CD14-positive monocyte (primary cell): ENCODE results near the gene SMAD9. TPM values are rescaled to one million over a fixed set of nuclear protein-coding genes. Genes with fewer than 3 reads are reported as not detected.

Experiments
- DNase-seq, 3 donors: peaks; one replicate each; pipeline ENCODE4 v3.0.0-alpha.2; 2011 to 2022
- H2AFZ ChIP-seq: 2 replicates; pipeline ENCODE4 v1.6.0; 2012; ENCODE audit warnings: mild to moderate bottlenecking, low read depth, low read length, inconsistent platforms; ENCODE audit not compliant: insufficient read depth, poor library complexity, severe bottlenecking
- H3K27ac ChIP-seq, 2 donors: 1 replicate in 1 of 2; 2 replicates in 1 of 2; pipeline ENCODE4 v1.5.1; 2012 to 2013; ENCODE audit warnings: low read length in 2 of 2, control low read depth in 1 of 2, inconsistent platforms in 1 of 2, low read depth in 1 of 2, mild to moderate bottlenecking in 1 of 2
- H3K27me3 ChIP-seq, 2 donors: one replicate each; pipeline versions ENCODE4 v1.6.0 to v1.6.1; 2011 to 2013; ENCODE audit warnings: low read length in 2 of 2; ENCODE audit not compliant: control insufficient read depth in 2 of 2, insufficient read depth in 2 of 2
- H3K36me3 ChIP-seq, 2 donors: replicated peaks in 1 of 2; 1 replicate in 1 of 2; 2 replicates in 1 of 2; pipeline versions ENCODE4 v1.5.1 to v1.6.1; 2012 to 2013; ENCODE audit warnings: low read length in 2 of 2, control low read depth in 1 of 2, inconsistent platforms in 1 of 2, mild to moderate bottlenecking in 1 of 2; ENCODE audit not compliant: insufficient read depth in 2 of 2, control insufficient read depth in 1 of 2
- H3K4me1 ChIP-seq, 2 donors: 1 replicate in 1 of 2; 2 replicates in 1 of 2; pipeline versions ENCODE4 v1.5.1 to v1.6.1; 2012 to 2013; ENCODE audit warnings: low read length in 2 of 2, control low read depth in 1 of 2, inconsistent platforms in 1 of 2, mild to moderate bottlenecking in 1 of 2, moderate library complexity in 1 of 2; ENCODE audit not compliant: insufficient read depth in 2 of 2, control insufficient read depth in 1 of 2
- H3K4me2 ChIP-seq: replicated peaks from 2 replicates; pipeline ENCODE3; 2012; ENCODE audit warnings: low read length, moderate library complexity, mild to moderate bottlenecking; ENCODE audit not compliant: poor library complexity, severe bottlenecking; ENCODE audit errors: extremely low read depth
- H3K4me3 ChIP-seq, 3 experiments: fragments of 200-600 bp in 1 of 3; sonication (generic) in 1 of 3; replicated peaks in 1 of 3; 1 replicate in 2 of 3; 2 replicates in 1 of 3; pipeline ENCODE4 v1.5.1; 2011 to 2013; ENCODE audit warnings: low read length in 3 of 3, mild to moderate bottlenecking in 3 of 3, control low read depth in 2 of 3, low read depth in 2 of 3, inconsistent platforms in 1 of 3, moderate library complexity in 1 of 3
- H3K79me2 ChIP-seq: 2 replicates; pipeline ENCODE4 v1.6.0; 2012; ENCODE audit warnings: mild to moderate bottlenecking, control low read depth, inconsistent platforms, low read length, moderate library complexity; ENCODE audit not compliant: insufficient read depth
- H3K9ac ChIP-seq: 2 replicates; pipeline ENCODE4 v1.6.0; 2017; ENCODE audit warnings: low read length, mild to moderate bottlenecking; ENCODE audit not compliant: insufficient read depth, poor library complexity, severe bottlenecking
- H3K9me3 ChIP-seq, 2 donors: replicated peaks in 1 of 2; 1 replicate in 1 of 2; 2 replicates in 1 of 2; pipeline versions ENCODE4 v1.5.1 to v1.6.1; 2012 to 2013; ENCODE audit warnings: low read length in 2 of 2, control low read depth in 1 of 2; ENCODE audit not compliant: control insufficient read depth in 1 of 2, insufficient read depth in 1 of 2
- H4K20me1 ChIP-seq: 2 replicates; pipeline ENCODE4 v1.6.0; 2012; ENCODE audit warnings: mild to moderate bottlenecking, low read length, control low read depth, moderate library complexity; ENCODE audit not compliant: insufficient read depth
- H3K27ac Mint-ChIP-seq, 7 donors: one replicate each; pipeline ENCODE4 v1.8.0; 2020; ENCODE audit warnings: mild to moderate bottlenecking in 7 of 7, mixed read lengths in 7 of 7, moderate library complexity in 6 of 7, inconsistent platforms in 2 of 7
- H3K27me3 Mint-ChIP-seq, 3 donors: one replicate each; pipeline ENCODE4 v1.8.0; 2021 to 2022; ENCODE audit warnings: low read depth in 3 of 3, mild to moderate bottlenecking in 3 of 3, mixed read lengths in 3 of 3, moderate library complexity in 3 of 3, inconsistent platforms in 1 of 3
- H3K36me3 Mint-ChIP-seq, 2 donors: one replicate each; pipeline ENCODE4 v1.8.0; 2020; ENCODE audit warnings: mixed read lengths in 2 of 2, inconsistent platforms in 1 of 2, mild to moderate bottlenecking in 1 of 2
- H3K4me1 Mint-ChIP-seq: one replicate; pipeline ENCODE4 v1.8.0; 2020; ENCODE audit warnings: mild to moderate bottlenecking, mixed read lengths
- H3K4me3 Mint-ChIP-seq, 2 donors: one replicate each; pipeline ENCODE4 v1.8.0; 2020; ENCODE audit warnings: mild to moderate bottlenecking in 2 of 2, mixed read lengths in 2 of 2, moderate library complexity in 1 of 2
- H3K9me3 Mint-ChIP-seq, 7 donors: one replicate each; pipeline ENCODE4 v1.8.0; 2020 to 2022; ENCODE audit warnings: mixed read lengths in 7 of 7, mild to moderate bottlenecking in 6 of 7, moderate library complexity in 6 of 7, inconsistent platforms in 2 of 7
- WGBS: methylation state at CpG from one replicate; pipeline ENCODE4 v1.1.5; 2013; ENCODE audit warnings: missing lambda C conversion rate; ENCODE audit not compliant: insufficient coverage; 5-methylcytosine and 5-hydroxymethylcytosine counted together
- intact Hi-C, 2 donors: fragments of 100-400 bp; cut with micrococcal nuclease; formaldehyde crosslinking; loops; one replicate each; pipeline versions ENCODE4 v1.15.0 to v1.15.1; 2023
- polyA plus RNA-seq, 3 donors: library from polyadenylated mRNA; depleted of rRNA in 1 of 3; unstranded in 2 of 3; stranded (reverse) in 1 of 3; fragments of 300-500 nt in 2 of 3; fragments of >200 nt in 1 of 3; fragmentation: Illumina TruSeq in 2 of 3; gene quantifications; 1 replicate in 2 of 3; 2 replicates in 1 of 3; pipeline ENCODE4 v1.2.3, GENCODE V29; 2012 to 2021
- TF ChIP-seq, protein P1 (sequence below): fragments of 200-600 bp; IDR thresholded peaks from one replicate; pipeline ENCODE4 v1.8.0; 2022; ENCODE audit warnings: antibody characterized with exemption, mild to moderate bottlenecking

SMAD9 gene
- polyA plus RNA-seq, 3 donors: not detected

DNA sequence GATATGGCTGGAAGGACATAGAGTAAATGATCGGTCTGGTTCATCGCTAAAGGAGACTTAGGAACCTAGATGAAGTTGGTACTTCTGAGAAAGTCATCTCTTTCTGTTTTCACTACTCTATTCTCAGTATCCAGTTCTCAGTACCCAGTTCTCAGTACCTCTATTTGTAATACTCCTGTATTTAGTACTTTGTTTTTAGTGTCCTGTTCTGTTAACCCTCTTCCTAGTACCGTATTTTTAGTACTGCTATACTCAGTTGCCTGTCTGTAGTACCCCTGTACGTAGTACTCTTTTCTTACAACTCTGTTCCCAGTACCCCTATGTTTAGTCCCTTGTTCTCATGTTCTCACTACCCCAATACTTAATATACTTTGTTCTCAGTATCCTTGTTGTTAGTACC lies 99.8 kb downstream of the SMAD9 start:
- peaks cover 0 to 3% (median 0%) of the 10 kb centered on the region in 3 donors for H3K27me3 Mint-ChIP-seq
- TF ChIP-seq, protein P1, sequence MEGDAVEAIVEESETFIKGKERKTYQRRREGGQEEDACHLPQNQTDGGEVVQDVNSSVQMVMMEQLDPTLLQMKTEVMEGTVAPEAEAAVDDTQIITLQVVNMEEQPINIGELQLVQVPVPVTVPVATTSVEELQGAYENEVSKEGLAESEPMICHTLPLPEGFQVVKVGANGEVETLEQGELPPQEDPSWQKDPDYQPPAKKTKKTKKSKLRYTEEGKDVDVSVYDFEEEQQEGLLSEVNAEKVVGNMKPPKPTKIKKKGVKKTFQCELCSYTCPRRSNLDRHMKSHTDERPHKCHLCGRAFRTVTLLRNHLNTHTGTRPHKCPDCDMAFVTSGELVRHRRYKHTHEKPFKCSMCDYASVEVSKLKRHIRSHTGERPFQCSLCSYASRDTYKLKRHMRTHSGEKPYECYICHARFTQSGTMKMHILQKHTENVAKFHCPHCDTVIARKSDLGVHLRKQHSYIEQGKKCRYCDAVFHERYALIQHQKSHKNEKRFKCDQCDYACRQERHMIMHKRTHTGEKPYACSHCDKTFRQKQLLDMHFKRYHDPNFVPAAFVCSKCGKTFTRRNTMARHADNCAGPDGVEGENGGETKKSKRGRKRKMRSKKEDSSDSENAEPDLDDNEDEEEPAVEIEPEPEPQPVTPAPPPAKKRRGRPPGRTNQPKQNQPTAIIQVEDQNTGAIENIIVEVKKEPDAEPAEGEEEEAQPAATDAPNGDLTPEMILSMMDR: no peak
- Histone ChIP-seq H4K20me1 (no peaks in the 10 kb centered on the region), H3K9ac (no peak overlapping the region), H3K79me2 (peaks cover 59% of the 10 kb centered on the region), H3K4me1 (peaks cover 17 to 23% of the 10 kb centered on the region in 2 donors), H3K27ac (peak overlapping the region in 1 of 2 donors; percentile 81), H3K4me2 (peak overlapping the region; percentile 98), H3K27me3 (no peaks in the 10 kb centered on the region), H3K36me3 (peaks cover 2 to 8% of the 10 kb centered on the region in 2 donors), H3K9me3 (no peaks in the 10 kb centered on the region), H3K4me3 (peak overlapping the region in 2 of 3 experiments; percentile 73 to 93), H2AFZ (peak overlapping the region; percentile 99)
- no peak for DNase-seq
- peaks cover 42% of the 10 kb centered on the region for H3K4me1 Mint-ChIP-seq
- peak overlapping the region in 2 of 7 donors; percentile 92 to 93 for H3K27ac Mint-ChIP-seq
- intact Hi-C loops: no loop called here
- H3K4me3 Mint-ChIP-seq: peak overlapping the region; percentile 90 to 97
- no CpG with 5 or more reads among the region's 4 CpGs for WGBS
- H3K9me3 Mint-ChIP-seq: no peaks in the 10 kb centered on the region
- H3K36me3 Mint-ChIP-seq: peaks cover 3 to 4% of the 10 kb centered on the region in 2 donors

DNA sequence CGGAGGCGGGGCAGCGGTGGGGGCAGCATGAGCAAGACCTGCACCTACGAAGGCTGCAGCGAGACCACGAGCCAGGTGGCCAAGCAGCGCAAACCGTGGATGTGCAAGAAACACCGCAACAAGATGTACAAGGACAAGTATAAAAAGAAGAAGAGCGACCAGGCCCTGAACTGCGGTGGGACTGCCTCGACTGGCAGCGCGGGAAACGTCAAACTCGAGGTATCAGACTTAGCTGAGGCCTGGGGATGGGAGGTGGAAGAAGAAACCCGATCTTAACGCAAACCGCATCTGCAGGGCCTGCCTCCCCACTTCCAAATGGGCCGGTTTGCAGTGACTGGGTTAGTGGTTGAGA lies 100.3 kb downstream of the SMAD9 start:
- Mint-ChIP-seq H3K4me3 (peak overlapping the region; percentile 90 to 97), H3K36me3 (no peaks in the 10 kb centered on the region), H3K27ac (peak overlapping the region; percentile 75 to 93 (median 85)), H3K9me3 (no peaks in the 10 kb centered on the region), H3K4me1 (peaks cover 43% of the 10 kb centered on the region), H3K27me3 (peaks cover 0 to 3% (median 0%) of the 10 kb centered on the region in 3 donors)
- Histone ChIP-seq H2AFZ (peak overlapping the region; percentile 99), H3K4me2 (peak overlapping the region; percentile 98), H3K79me2 (peaks cover 54% of the 10 kb centered on the region), H3K27me3 (no peaks in the 10 kb centered on the region), H3K9ac (peak overlapping the region; percentile 79), H3K27ac (peak overlapping the region in 1 of 2 donors; percentile 81), H4K20me1 (no peaks in the 10 kb centered on the region), H3K4me3 (peak overlapping the region; percentile 73 to 93 (median 80)), H3K9me3 (no peaks in the 10 kb centered on the region), H3K4me1 (peaks cover 17 to 24% of the 10 kb centered on the region in 2 donors), H3K36me3 (peaks cover 0 to 3% of the 10 kb centered on the region in 2 donors)
- under 1% methylated on average over 16 of the region's 20 CpGs for WGBS
- TF ChIP-seq, protein P1: no peak
- DNase-seq: peak in 1 of 3 donors; percentile 16
- intact Hi-C loops: loop anchor here in 1 of 2 donors (5.0 kb wide), 1 partner anchor 472 kb away; the partner anchor contains the start of gene SPART
